NOMO-1 treated with DMSO at 0.1 percent for 48 hours (cell line): Measurements from ENCODE around the gene LYRM4.

Experiments used
- DNase-seq: peaks from one replicate; lab custom pipeline; 2025; ENCODE audit not compliant: unreplicated experiment; lab: John Stamatoyannopoulos, UW

Gene LYRM4

GRCh38 chr6:5260661-5261544 lies at the start of gene LYRM4, which contains the start of gene FARS2:
LYRM4 (minus strand) TSS chr6:5260950; CDS start chr6:5260733, 217 bp downstream.
FARS2 (plus strand) TSS chr6:5261513.
- DNase-seq, result peak; percentile 83

GRCh38 chr6:5308066-5308465 lies 47.3 kb upstream of the LYRM4 start:
- no peak for DNase-seq

- no peak for DNase-seq
Measured at GRCh38 chr6:5307058-5307457, 46.3 kb upstream of the LYRM4 start.

GRCh38 chr6:5305968-5306626 lies 45.3 kb upstream of the LYRM4 start:
- peak; percentile 12 for DNase-seq

- DNase-seq, result no peak
Measured at GRCh38 chr6:5303682-5304081, 42.9 kb upstream of the LYRM4 start.

- DNase-seq, result peak; percentile 38
Measured at GRCh38 chr6:5302995-5303622, 42.4 kb upstream of the LYRM4 start.

GRCh38 chr6:5302220-5302946 lies 41.6 kb upstream of the LYRM4 start:
- no peak for DNase-seq

GRCh38 chr6:5300206-5300764 lies 39.5 kb upstream of the LYRM4 start:
- no peak for DNase-seq

GRCh38 chr6:5295623-5296022 lies 34.9 kb upstream of the LYRM4 start:
- no peak for DNase-seq

- DNase-seq, result peak; percentile 59
Measured at GRCh38 chr6:5294392-5295211, 33.9 kb upstream of the LYRM4 start.

GRCh38 chr6:5293692-5294091 lies 32.9 kb upstream of the LYRM4 start:
- DNase-seq, result no peak

GRCh38 chr6:5292154-5292553 lies 31.4 kb upstream of the LYRM4 start:
- no peak for DNase-seq

- no peak for DNase-seq
Measured at GRCh38 chr6:5290500-5290899, 29.8 kb upstream of the LYRM4 start.

GRCh38 chr6:5290097-5290496 lies 29.3 kb upstream of the LYRM4 start:
- no peak for DNase-seq

- no peak for DNase-seq
Measured at GRCh38 chr6:5287966-5288297, 27.2 kb upstream of the LYRM4 start.

GRCh38 chr6:5287205-5287965 lies 26.6 kb upstream of the LYRM4 start:
- no peak for DNase-seq

GRCh38 chr6:5286780-5287179 lies 26.0 kb upstream of the LYRM4 start:
- DNase-seq, result no peak

- DNase-seq, result no peak
Measured at GRCh38 chr6:5285526-5285925, 24.8 kb upstream of the LYRM4 start.

GRCh38 chr6:5285081-5285480 lies 24.3 kb upstream of the LYRM4 start:
- no peak for DNase-seq
